ENCODE measurements around the gene FOXP4. TPM values are rescaled to one million over a fixed set of nuclear protein-coding genes. Genes with fewer than 3 reads are reported as not detected.

The FOXP4 gene
- total and polyA plus RNA-seq, 2 of the 13 experiments (the other 11 are each of a cell fraction or from before 2014, with no cell fraction given) = 11.0 to 12.4 TPM

GRCh38 chr6:41503827-41504465, 42.2 kb upstream of the FOXP4 start (continued):
- peak; percentile 47 for TF ChIP-seq ZNF781 (CRISPR knock-in tag; IDR thresholded peaks at IDR 0.05; ENCODE audit: borderline replicate concordance, not compliant biosample characterization)
- no peak for TF ChIP-seq ZNF234 (CRISPR knock-in tag; conservative IDR thresholded peaks at IDR 0.05)
- no peak for TF ChIP-seq USF2 (IDR thresholded peaks at IDR 0.05; ENCODE audit: low read depth, low read length)
- no peak for TF ChIP-seq USF2 (CRISPR knock-in tag; IDR thresholded peaks at IDR 0.05; ENCODE audit: borderline replicate concordance)
- peak; percentile 49; the same call in 1 of the 2 replicates for TF ChIP-seq HNF4G (IDR thresholded peaks at IDR 0.05; ENCODE audit: borderline replicate concordance, low read depth, low read length)
- TF ChIP-seq HNF4G (CRISPR knock-in tag; IDR thresholded peaks at IDR 0.05; ENCODE audit: borderline replicate concordance, low read depth) = no peak
- no peak for TF ChIP-seq NONO (IDR thresholded peaks at IDR 0.05)
- TF ChIP-seq NONO (CRISPR knock-in tag; conservative IDR thresholded peaks at IDR 0.05) = no peak
- no peak for TF ChIP-seq ZNF567 (CRISPR knock-in tag; IDR thresholded peaks at IDR 0.05; ENCODE audit: borderline replicate concordance)
- peak; percentile 64 for TF ChIP-seq FOSL2 (CRISPR knock-in tag; IDR thresholded peaks at IDR 0.05)
- TF ChIP-seq HES4 (CRISPR knock-in tag; IDR thresholded peaks at IDR 0.05; ENCODE audit: borderline replicate concordance) = no peak
- TF ChIP-seq ZNF296 (CRISPR knock-in tag; conservative IDR thresholded peaks at IDR 0.05) = no peak
- TF ChIP-seq TFAP4 (IDR thresholded peaks at IDR 0.05; ENCODE audit: borderline replicate concordance, low read depth) = no peak
- TF ChIP-seq DDIT3 (CRISPR knock-in tag; IDR thresholded peaks at IDR 0.05) = no peak
- peak; percentile 72 for TF ChIP-seq ZNF777 (CRISPR knock-in tag; IDR thresholded peaks at IDR 0.05)
- no peak for TF ChIP-seq THYN1 (CRISPR knock-in tag; IDR thresholded peaks at IDR 0.05; ENCODE audit: borderline replicate concordance, low read depth)
- TF ChIP-seq ZNF724P (CRISPR knock-in tag; IDR thresholded peaks at IDR 0.05; ENCODE audit: borderline replicate concordance) = no peak
- TF ChIP-seq FOXA1 (IDR thresholded peaks at IDR 0.05) = no peak
- TF ChIP-seq FOXA1 (CRISPR knock-in tag; IDR thresholded peaks at IDR 0.05) = peak; percentile 46; the same call in 1 of the 2 replicates
- peak; percentile 32; the same call in 1 of the 2 replicates for TF ChIP-seq ZNF232 (CRISPR knock-in tag; IDR thresholded peaks at IDR 0.05; ENCODE audit: borderline replicate concordance)
- peak; percentile 56; the same call in 1 of the 2 replicates for TF ChIP-seq MYC (CRISPR knock-in tag; IDR thresholded peaks at IDR 0.05; ENCODE audit: borderline replicate concordance)
- peak; percentile 43; the same call in 1 of the 2 replicates for TF ChIP-seq NCOA2 (CRISPR knock-in tag; IDR thresholded peaks at IDR 0.05)
- TF ChIP-seq ZNF333 (CRISPR knock-in tag; IDR thresholded peaks at IDR 0.05; ENCODE audit: borderline replicate concordance) = no peak
- peak; percentile 34; the same call in 1 of the 2 replicates for TF ChIP-seq ZBTB38 (CRISPR knock-in tag; IDR thresholded peaks at IDR 0.05)
- TF ChIP-seq NPAS2 (CRISPR knock-in tag; IDR thresholded peaks at IDR 0.05; ENCODE audit: borderline replicate concordance) = no peak
- peak; percentile 34; the same call in 1 of the 2 replicates for TF ChIP-seq RXRB (CRISPR knock-in tag; IDR thresholded peaks at IDR 0.05; ENCODE audit: borderline replicate concordance)
- no peak for TF ChIP-seq ISX (CRISPR knock-in tag; conservative IDR thresholded peaks at IDR 0.05)
- TF ChIP-seq ZNF788 (CRISPR knock-in tag; IDR thresholded peaks at IDR 0.05; ENCODE audit: borderline replicate concordance) = no peak
- TF ChIP-seq RBM39 (IDR thresholded peaks at IDR 0.05; ENCODE audit: low read depth, low read length, poor library complexity, severe bottlenecking) = peak; percentile 73
- TF ChIP-seq ZNF343 (CRISPR knock-in tag; IDR thresholded peaks at IDR 0.05) = no peak

All from HepG2 (cell line).